Left cardiac atrium (tissue), 4 donors: ENCODE data around the gene TPM3. TPM values are rescaled to one million over a fixed set of nuclear protein-coding genes. Genes with fewer than 3 reads are reported as not detected.
A peak's percentile ranks its signal among the peaks of the same experiment; 100 is the strongest.
"Not testable (repeated sequence)": the region's sequence is repeated elsewhere in the genome, so short reads cannot be mapped to it uniquely, and the experiment has no call there.

Source experiments
- ATAC-seq, 2 donors: fragments of 200-7000 bp; cut with Tn5 transposase; one replicate each; pipeline ENCODE4 v1.9.1; 2020; ENCODE audit warnings: mild to moderate bottlenecking in 2 of 2, moderate library complexity in 2 of 2
- DNase-seq: peaks from one replicate; pipeline ENCODE4 v3.0.0-alpha.2; 2020
- intact Hi-C, 2 donors: fragments of 100-400 bp; cut with DNase I; formaldehyde crosslinking; loops; one replicate each; pipeline versions ENCODE4 v1.14.1 to v1.15.1; 2022 to 2023
- total RNA-seq, 2 donors: library from RNA; stranded (reverse); fragmentation: NEBNext Ultra II Directional; extraction: Animal tissue kit (Norgen Biotek cat#: 25700); gene quantifications; one replicate each; pipeline ENCODE4 v1.2.1, GENCODE V29; 2021
- donor health status: DM: no; HTN: yes; CAD: no.
- donor health status: DM: no; HTN: yes; CAD: no; lungs with severe emphysema.
- donor health status: DM: yes; HTN: yes; CAD: no.
- donor health status: Dilated cardiomyopathy.

Gene TPM3
- total RNA-seq, 2 donors from 2014 or later, result 287 to 561 TPM

- ATAC-seq (peak; percentile 46 to 66), DNase-seq (no peak)
- intact Hi-C loops, result no loop called here
Observed at GRCh38 chr1:154176337-154176736, 15.6 kb downstream of the TPM3 start.

DNA sequence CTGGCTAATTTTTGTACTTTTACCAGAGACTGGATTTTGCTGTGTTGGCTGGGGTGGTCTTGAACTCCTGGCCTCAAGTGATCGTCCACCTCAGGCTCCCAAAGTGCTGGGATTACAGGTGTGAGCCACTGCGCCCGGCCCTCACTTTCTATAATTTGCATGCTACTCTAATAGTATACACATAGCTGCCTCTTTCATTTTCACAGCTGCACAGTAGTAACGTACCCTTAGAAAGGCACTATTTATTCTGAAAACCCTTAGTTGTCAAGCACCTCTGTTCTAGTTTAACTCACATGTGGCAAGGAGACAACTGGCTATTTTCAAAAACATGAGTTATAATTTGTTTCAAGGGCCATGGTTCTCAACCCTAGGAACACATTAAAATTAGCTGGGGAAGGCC lies 17.2 kb downstream of the TPM3 start:
- ATAC-seq, result no peak
- intact Hi-C loops, result no loop called here
- no peak for DNase-seq

GRCh38 chr1:154171880-154172279 lies 20.0 kb downstream of the TPM3 start:
- intact Hi-C loops, result no loop called here
- ATAC-seq (no peak), DNase-seq (no peak)

DNA sequence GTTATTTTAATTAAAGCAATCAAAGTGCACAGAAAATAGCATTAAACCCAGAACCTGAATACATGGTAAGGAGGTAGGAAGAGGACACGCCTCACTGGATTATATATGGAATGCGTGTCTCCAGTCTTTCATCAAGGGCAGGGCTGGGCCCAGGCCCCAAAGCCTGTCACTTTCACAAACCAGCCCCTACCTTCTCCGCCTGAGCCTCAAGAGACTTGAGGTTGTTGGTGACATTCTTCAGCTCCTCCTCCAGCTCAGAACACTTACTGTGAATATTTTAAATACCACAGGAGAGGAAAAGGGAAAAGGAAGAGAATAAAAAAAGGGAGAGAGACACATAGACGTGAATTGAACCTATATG lies 20.7 kb downstream of the TPM3 start:
- ATAC-seq (no peak), DNase-seq (no peak)
- intact Hi-C loops, result no loop called here

- DNase-seq (no peak), ATAC-seq (no peak)
- intact Hi-C loops, result no loop called here
Observed at GRCh38 chr1:154170547-154171222, 21.2 kb downstream of the TPM3 start.

DNA sequence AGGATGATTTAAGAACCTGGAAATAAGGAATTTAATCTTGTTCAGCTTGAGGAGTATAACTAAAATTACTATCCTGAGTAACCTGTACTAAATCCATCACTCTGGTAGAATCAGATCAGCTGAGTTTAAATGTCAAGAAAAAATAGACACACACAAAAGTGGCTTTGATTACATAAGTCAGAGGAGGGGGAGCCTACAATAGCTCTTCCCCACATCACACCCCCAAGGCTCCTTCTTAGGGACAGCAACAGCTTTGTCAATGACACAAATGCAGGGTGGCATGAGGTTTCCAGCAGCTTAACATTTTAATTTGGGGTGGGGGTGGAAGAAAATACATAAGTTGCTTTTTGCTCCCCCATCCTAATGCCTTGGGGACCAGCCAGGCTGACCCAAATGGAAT lies 24.4 kb downstream of the TPM3 start:
- intact Hi-C loops, result no loop called here
- ATAC-seq (no peak), DNase-seq (no peak)

DNA sequence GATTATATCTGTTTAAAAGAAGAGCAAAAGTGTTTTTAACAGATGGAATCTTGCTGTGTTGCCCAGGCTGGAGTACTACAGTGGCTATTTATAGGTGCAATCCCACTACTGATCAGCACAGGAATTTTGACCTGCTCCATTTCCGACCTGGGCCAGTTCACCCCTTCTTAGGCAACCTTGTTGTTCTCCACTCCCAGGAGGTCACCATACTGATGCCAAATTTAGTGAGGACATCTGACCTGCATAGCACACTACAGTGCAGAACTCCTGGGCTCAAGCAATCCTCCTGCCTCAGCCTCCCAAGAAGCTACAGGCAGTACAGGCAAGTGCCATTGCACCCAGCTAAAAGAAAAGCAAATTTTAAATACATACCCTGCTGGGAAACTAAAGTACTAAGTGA lies 25.7 kb downstream of the TPM3 start:
- intact Hi-C loops, result no loop called here
- DNase-seq, result no peak
- no peak for ATAC-seq

- no peak for DNase-seq
- intact Hi-C loops, result loop anchor here in 1 of 2 donors (10.0 kb wide), 1 partner anchor 165 kb away; the partner anchor contains the start of gene RPS27
- no peak for ATAC-seq
Observed at GRCh38 chr1:154159554-154159953, 32.3 kb downstream of the TPM3 start.

GRCh38 chr1:154158307-154159125 lies 33.4 kb downstream of the TPM3 start:
- ATAC-seq, result no peak
- intact Hi-C loops, result loop anchor here in 1 of 2 donors (10.0 kb wide), 1 partner anchor 164 kb away; the partner anchor contains the start of gene RPS27
- no peak for DNase-seq

GRCh38 chr1:154157520-154158306 lies 34.2 kb downstream of the TPM3 start:
- peak; percentile 67 to 76 for ATAC-seq
- intact Hi-C loops, result loop anchor here in 1 of 2 donors (10.0 kb wide), 1 partner anchor 163 kb away; the partner anchor contains the start of gene RPS27
- no peak for DNase-seq

DNA sequence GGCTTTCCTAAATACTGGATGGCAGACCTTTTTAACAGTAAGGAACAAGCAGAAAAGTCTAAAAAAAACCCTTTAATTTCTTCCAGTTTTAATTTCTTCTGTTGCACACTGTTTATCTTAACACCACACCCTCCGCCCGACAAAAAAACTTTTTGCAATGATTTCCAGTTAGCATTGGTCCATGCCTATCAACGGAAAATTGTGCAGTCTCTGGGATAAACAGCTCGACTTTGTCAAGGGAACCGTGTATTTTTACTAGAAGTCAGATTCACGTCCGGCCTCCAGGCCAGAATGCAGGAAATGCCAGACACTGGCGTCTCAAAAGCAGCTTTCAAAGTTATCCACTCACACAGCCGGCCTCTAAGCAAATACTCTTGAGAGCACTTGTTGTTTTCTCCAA lies 36.6 kb downstream of the TPM3 start:
- intact Hi-C loops, result loop anchor here in 1 of 2 donors (10.0 kb wide), 1 partner anchor 160 kb away; the partner anchor contains the start of gene RPS27
- DNase-seq, result peak; percentile 64
- ATAC-seq, result peak; percentile 49 to 62

GRCh38 chr1:154154534-154155191 lies 37.2 kb downstream of the TPM3 start, which contains the start of gene NUP210L:
NUP210L (minus strand) TSS chr1:154155073.
- intact Hi-C loops, result loop anchor here in 1 of 2 donors (10.0 kb wide), 1 partner anchor 160 kb away; the partner anchor contains the start of gene RPS27
- ATAC-seq (peak; percentile 55 to 56), DNase-seq (peak; percentile 91)

- intact Hi-C loops, result loop anchor here in 1 of 2 donors (10.0 kb wide), 1 partner anchor 159 kb away; the partner anchor contains the start of gene RPS27
- DNase-seq (no peak), ATAC-seq (no peak)
Observed at GRCh38 chr1:154154053-154154452, 37.8 kb downstream of the TPM3 start.

DNA sequence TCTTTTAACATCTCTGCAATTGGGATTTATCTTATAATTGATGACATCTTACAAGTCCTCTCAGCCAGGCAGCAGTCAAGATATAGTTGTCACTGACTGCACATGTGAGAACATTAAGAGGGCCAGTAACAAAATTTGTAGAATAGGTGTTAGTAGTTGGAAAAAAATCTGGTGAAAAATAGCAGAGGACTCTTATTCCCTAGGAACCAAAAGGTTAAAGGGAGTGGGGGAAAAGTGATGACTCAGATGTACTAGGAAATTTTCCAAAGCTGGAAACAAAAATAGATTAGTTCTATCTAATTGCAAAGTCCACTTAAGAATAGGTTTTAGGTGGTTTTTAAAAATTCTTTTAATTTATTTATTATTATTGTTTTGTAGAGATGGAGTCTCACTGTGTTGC lies 40.6 kb downstream of the TPM3 start:
- intact Hi-C loops, result loop anchor here in 1 of 2 donors (10.0 kb wide), 1 partner anchor 157 kb away; the partner anchor contains the start of gene RPS27
- no peak for DNase-seq
- ATAC-seq, result no peak

DNA sequence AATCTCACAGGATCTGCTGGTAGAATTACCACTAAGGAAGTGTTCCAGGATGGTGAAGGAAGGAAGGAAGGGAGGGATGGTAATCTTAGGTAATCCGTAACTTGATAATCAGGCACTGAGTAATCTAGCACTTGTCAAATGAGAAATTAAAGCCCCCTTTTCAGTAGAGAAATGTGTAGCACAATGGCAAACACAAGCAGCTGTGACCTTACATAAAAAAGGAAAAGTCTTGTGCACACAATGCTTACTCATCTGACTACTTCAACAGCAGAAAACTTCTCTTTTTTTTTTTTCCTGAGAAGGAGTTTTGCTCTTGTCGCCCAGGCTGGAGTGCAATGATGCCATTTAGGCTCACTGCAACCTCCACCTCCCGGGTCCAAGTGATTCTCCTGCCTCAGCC lies 43.1 kb downstream of the TPM3 start:
- ATAC-seq (no peak), DNase-seq (no peak)
- intact Hi-C loops, result no loop called here

DNA sequence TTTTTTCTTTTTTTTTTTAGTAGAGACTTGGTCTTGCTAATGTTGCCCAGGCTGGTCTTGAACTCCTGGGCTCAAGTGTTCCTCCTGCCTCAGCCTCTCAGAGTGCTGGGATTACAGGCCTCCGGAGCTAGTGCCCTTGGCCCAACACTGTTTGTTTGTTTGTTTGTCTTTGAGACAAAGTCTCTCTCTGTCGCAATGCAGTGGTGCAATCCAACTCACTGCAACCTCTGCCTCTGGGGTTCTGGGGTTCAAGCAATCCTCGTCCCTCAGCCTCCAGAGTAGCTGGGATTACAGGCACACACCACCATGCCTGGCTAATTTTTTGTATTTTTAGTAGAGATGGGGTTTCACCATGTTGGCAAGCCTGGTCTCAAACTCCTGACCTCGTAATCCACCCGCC lies 44.4 kb downstream of the TPM3 start:
- intact Hi-C loops, DNase-seq, ATAC-seq: not testable (repeated sequence)

DNA sequence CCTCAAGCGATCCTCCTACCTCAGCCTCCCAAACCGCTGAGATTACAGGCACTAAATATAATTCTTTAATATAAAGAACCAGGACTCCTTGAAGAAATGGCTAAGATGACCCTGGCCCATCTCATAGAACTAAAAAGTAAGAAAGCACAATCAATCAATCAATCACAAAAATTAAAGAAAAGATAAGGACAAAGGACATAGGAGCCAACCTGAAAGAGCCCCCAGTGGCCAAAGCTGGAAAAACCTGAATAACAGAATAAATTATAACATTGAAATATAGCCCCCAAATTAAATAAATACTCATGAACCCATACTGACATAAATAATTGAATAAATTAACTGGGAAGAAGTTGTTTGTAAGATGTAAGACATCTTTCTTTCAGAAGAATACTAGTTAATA lies 45.9 kb downstream of the TPM3 start:
- intact Hi-C loops, result no loop called here
- DNase-seq (no peak), ATAC-seq (no peak)

DNA sequence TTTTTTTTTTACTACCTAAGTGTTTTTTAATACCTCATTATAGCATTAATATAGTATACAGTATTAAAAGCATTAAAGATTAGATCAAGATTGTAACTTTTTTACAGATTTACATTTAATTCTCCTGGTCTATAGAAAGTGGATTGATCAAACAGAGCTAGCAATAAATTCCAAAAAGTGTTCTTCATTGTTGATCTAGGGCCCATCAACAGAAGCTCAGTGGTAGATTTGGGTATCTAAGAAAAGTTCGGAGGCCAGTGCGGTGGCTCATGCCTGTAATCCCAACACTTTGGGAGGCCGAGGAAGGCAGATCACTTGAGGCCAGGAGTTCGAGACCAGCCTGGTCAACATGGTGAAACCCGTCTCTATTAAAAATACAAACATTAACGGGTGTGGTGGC lies 49.5 kb downstream of the TPM3 start:
- ATAC-seq (no peak), DNase-seq (no peak)
- intact Hi-C loops, result no loop called here

DNA sequence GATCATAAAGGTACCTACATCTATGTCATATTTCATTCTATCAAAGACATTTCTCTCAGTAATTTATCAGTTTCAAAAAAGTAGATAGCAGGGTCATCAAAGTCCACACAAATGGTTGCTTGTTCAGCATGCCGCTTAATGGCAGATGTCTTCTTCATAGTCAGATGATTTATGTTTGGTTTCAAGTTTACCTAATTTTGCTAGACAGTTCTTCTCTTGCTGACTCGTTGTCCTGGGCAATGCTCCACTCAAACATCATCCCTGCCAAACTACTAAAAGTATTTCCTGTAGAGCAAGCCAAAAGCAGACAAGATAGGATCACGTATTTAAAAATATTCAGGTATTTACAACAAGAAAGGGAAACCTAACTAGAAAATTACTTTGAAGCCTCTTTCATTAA lies 50.7 kb downstream of the TPM3 start:
- ATAC-seq (peak; percentile 57 to 84), DNase-seq (no peak)
- intact Hi-C loops, result no loop called here
